Astrocyte (in vitro differentiated cells and primary cell): ENCODE measurements around the gene GJD2. TPM values are rescaled to one million over a fixed set of nuclear protein-coding genes. Genes with fewer than 3 reads are reported as not detected.

Experiments
- total RNA-seq: library from RNA; stranded (reverse); gene quantifications from 2 replicates; pipeline ENCODE4 v1.2.1, GENCODE V29; 2021

The GJD2 gene
- total RNA-seq, 1 donor from 2014 or later = 1.00 TPM

Other genes with a start within 250 kb of the GJD2 start
- 55.8 and 61.6 TPM in 2 replicates for gene GOLGA8B, start 171.3 kb downstream of the GJD2 start, total RNA-seq
- 860 and 942 TPM in 2 replicates for gene ACTC1, start 40.6 kb upstream of the GJD2 start, total RNA-seq
- 24.0 and 27.2 TPM in 2 replicates for gene AQR, start 214.7 kb upstream of the GJD2 start, total RNA-seq
- 43.2 and 43.3 TPM in 2 replicates for gene ZNF770, start 233.3 kb upstream of the GJD2 start, total RNA-seq